ENCODE measurements around the gene C19orf38.
A peak's percentile ranks its signal among the peaks of the same experiment; 100 is the strongest.
"Not testable (repeated sequence)": the region's sequence is repeated elsewhere in the genome, so short reads cannot be mapped to it uniquely, and the experiment has no call there.

C19orf38 gene

DNA sequence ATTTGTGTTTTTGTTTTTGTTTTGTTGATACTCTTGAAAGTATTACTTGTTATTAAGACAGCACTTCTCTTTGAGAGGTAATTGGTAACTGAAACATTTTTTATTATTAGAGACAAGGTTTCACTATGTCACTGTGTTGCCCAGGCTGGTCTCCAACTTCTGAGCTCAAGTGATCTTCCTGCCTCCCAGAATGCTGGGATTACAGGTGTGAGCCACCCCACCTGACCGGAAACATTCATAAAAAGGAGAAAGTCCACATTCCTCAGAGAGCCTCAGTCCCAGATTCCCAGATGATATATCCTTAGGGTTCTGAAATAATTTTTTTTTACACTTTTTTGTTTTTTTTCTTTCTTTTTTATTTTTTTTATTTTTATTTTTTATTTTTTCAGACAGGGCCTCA, 25.8 kb downstream of the C19orf38 start:
- Histone ChIP-seq H3K9me3 (ENCODE audit: insufficient read depth, low read depth, low read length) (no peaks in the 10 kb centered on the region), H3K9me2 (replicated peaks; ENCODE audit: low read depth, low read length) (no peaks in the 10 kb centered on the region), H3K27me3 (ENCODE audit: insufficient read depth, low read length, poor library complexity, severe bottlenecking) (no peaks in the 10 kb centered on the region), H3K4me1 (ENCODE audit: insufficient read depth, low read length, poor library complexity, severe bottlenecking) (peaks cover 15% of the 10 kb centered on the region), H3K9ac (ENCODE audit: low read depth, low read length, poor library complexity, severe bottlenecking) (no peak overlapping the region), H3F3A (ENCODE audit: low read depth) (no peaks in the 10 kb centered on the region), H4K20me1 (ENCODE audit: insufficient read depth, low read length, poor library complexity, severe bottlenecking) (peaks cover 12% of the 10 kb centered on the region), H3K79me2 (ENCODE audit: insufficient read depth, low read length) (peaks cover 63% of the 10 kb centered on the region), H3K4me3 (ENCODE audit: low read length, poor library complexity, severe bottlenecking) (no peak overlapping the region), H2AFZ (ENCODE audit: low read length) (no peak overlapping the region), H3K4me2 (ENCODE audit: low read depth, low read length, poor library complexity, severe bottlenecking) (peak overlapping the region; percentile 42), H3K36me3 (ENCODE audit: insufficient read depth, low read length) (no peaks in the 10 kb centered on the region)
- TF ChIP-seq, protein P1, sequence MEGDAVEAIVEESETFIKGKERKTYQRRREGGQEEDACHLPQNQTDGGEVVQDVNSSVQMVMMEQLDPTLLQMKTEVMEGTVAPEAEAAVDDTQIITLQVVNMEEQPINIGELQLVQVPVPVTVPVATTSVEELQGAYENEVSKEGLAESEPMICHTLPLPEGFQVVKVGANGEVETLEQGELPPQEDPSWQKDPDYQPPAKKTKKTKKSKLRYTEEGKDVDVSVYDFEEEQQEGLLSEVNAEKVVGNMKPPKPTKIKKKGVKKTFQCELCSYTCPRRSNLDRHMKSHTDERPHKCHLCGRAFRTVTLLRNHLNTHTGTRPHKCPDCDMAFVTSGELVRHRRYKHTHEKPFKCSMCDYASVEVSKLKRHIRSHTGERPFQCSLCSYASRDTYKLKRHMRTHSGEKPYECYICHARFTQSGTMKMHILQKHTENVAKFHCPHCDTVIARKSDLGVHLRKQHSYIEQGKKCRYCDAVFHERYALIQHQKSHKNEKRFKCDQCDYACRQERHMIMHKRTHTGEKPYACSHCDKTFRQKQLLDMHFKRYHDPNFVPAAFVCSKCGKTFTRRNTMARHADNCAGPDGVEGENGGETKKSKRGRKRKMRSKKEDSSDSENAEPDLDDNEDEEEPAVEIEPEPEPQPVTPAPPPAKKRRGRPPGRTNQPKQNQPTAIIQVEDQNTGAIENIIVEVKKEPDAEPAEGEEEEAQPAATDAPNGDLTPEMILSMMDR (conservative IDR thresholded peaks at IDR 0.05; ENCODE audit: low read length), result no peak
- TF ChIP-seq EZH2phosphoT487 (IDR thresholded peaks at IDR 0.05; ENCODE audit: borderline replicate concordance), result no peak

DNA sequence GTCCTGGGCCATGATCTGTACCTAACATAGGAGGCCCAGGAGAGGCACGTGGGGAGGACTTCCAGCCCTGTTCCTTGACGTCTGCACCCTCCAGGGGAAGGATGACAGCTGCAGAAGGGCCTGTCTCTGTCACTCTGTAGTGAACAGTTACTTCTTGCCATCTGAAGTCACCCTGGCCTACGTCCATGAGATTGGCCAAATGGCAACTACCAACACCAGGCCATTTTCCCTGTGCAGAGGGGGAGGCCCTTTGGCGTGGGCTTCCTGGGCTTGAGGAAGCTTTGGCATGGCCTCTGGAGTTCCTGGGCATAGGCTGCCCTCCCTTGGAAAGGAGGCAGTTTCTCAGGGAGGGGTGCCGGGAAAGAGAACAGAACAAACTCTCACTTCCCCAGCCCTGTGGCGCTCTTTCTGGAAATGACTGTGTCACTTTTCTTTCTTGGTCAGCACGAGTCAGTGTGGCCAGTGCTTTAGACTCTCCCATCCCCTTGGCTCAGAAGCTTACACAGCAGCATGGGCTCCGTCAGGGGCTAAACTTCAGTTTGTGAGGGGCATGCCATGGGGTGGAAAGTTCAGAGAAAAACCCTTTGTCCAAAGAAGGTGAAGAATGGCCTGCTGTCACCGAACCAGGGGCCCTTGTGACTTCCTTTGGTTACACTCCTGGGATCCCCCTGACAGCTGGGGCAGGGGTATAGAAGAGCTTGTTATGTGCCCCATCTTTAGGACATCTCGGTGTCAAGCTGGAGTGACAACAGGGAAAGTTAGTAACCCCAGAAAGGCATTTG, 28.4 kb downstream of the C19orf38 start:
- H3K79me2 ChIP-seq (ENCODE audit: insufficient read depth, low read length), result peaks cover 86% of the 10 kb centered on the region
- no peaks in the 10 kb centered on the region for H3F3A ChIP-seq (ENCODE audit: low read depth)
- H3K4me3 ChIP-seq (ENCODE audit: low read length, poor library complexity, severe bottlenecking), result no peak overlapping the region
- TF ChIP-seq EZH2phosphoT487 (IDR thresholded peaks at IDR 0.05; ENCODE audit: borderline replicate concordance), result no peak
- TF ChIP-seq, protein P1 (conservative IDR thresholded peaks at IDR 0.05; ENCODE audit: low read length), result no peak
- no peaks in the 10 kb centered on the region for H3K9me2 ChIP-seq (replicated peaks; ENCODE audit: low read depth, low read length)
- peak overlapping the region; percentile 51 for H3K4me2 ChIP-seq (ENCODE audit: low read depth, low read length, poor library complexity, severe bottlenecking)
- H3K4me1 ChIP-seq (ENCODE audit: insufficient read depth, low read length, poor library complexity, severe bottlenecking), result peaks cover 15% of the 10 kb centered on the region
- no peaks in the 10 kb centered on the region for H3K9me3 ChIP-seq (ENCODE audit: insufficient read depth, low read depth, low read length)
- H3K36me3 ChIP-seq (ENCODE audit: insufficient read depth, low read length), result no peaks in the 10 kb centered on the region
- no peak overlapping the region for H2AFZ ChIP-seq (ENCODE audit: low read length)
- H3K9ac ChIP-seq (ENCODE audit: low read depth, low read length, poor library complexity, severe bottlenecking), result peak overlapping the region; percentile 24
- H3K27me3 ChIP-seq (ENCODE audit: insufficient read depth, low read length, poor library complexity, severe bottlenecking), result no peaks in the 10 kb centered on the region
- H4K20me1 ChIP-seq (ENCODE audit: insufficient read depth, low read length, poor library complexity, severe bottlenecking), result peaks cover 15% of the 10 kb centered on the region

DNA sequence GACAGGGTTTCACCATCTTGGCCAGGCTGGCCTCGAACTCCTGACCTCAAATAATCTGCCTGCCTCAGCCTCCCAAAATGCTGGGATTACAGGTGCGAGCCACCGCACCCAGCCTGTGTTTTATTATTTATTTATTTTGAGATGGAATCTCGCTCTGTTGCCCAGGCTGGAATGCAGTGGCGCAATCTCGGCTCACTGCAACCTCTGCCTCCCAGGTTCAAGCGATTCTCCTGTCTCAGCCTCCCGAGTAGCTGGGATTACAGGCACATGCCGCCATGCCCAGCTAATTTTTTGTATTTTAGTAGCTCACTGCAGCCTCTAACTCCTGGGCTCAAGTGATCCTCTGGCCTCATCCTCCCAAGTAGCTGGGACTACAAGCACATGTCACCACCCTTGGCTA, 29.4 kb downstream of the C19orf38 start:
- not testable (repeated sequence) for H3K4me3 ChIP-seq (ENCODE audit: low read length, poor library complexity, severe bottlenecking); H3K27me3 ChIP-seq (ENCODE audit: insufficient read depth, low read length, poor library complexity, severe bottlenecking); H3K36me3 ChIP-seq (ENCODE audit: insufficient read depth, low read length); H2AFZ ChIP-seq (ENCODE audit: low read length); H3K9ac ChIP-seq (ENCODE audit: low read depth, low read length, poor library complexity, severe bottlenecking); H3K9me3 ChIP-seq (ENCODE audit: insufficient read depth, low read depth, low read length); H3K9me2 ChIP-seq (replicated peaks; ENCODE audit: low read depth, low read length); H3F3A ChIP-seq (ENCODE audit: low read depth)
- Histone ChIP-seq H3K4me2 (ENCODE audit: low read depth, low read length, poor library complexity, severe bottlenecking) (peak overlapping the region; percentile 37), H3K4me1 (ENCODE audit: insufficient read depth, low read length, poor library complexity, severe bottlenecking) (peaks cover 11% of the 10 kb centered on the region), H4K20me1 (ENCODE audit: insufficient read depth, low read length, poor library complexity, severe bottlenecking) (peaks cover 12% of the 10 kb centered on the region), H3K79me2 (ENCODE audit: insufficient read depth, low read length) (peaks cover 84% of the 10 kb centered on the region)

GRCh38 chr19:10878253-10878652, 30.0 kb downstream of the C19orf38 start:
- no peaks in the 10 kb centered on the region for H3F3A ChIP-seq (ENCODE audit: low read depth)
- H3K4me1 ChIP-seq (ENCODE audit: insufficient read depth, low read length, poor library complexity, severe bottlenecking), result peaks cover 4% of the 10 kb centered on the region
- H3K9me3 ChIP-seq (ENCODE audit: insufficient read depth, low read depth, low read length), result no peaks in the 10 kb centered on the region
- H3K27me3 ChIP-seq (ENCODE audit: insufficient read depth, low read length, poor library complexity, severe bottlenecking), result no peaks in the 10 kb centered on the region
- no peak overlapping the region for H3K9ac ChIP-seq (ENCODE audit: low read depth, low read length, poor library complexity, severe bottlenecking)
- peak overlapping the region; percentile 37 for H3K4me2 ChIP-seq (ENCODE audit: low read depth, low read length, poor library complexity, severe bottlenecking)
- peaks cover 82% of the 10 kb centered on the region for H3K79me2 ChIP-seq (ENCODE audit: insufficient read depth, low read length)
- H3K9me2 ChIP-seq (replicated peaks; ENCODE audit: low read depth, low read length), result no peaks in the 10 kb centered on the region
- peaks cover 9% of the 10 kb centered on the region for H4K20me1 ChIP-seq (ENCODE audit: insufficient read depth, low read length, poor library complexity, severe bottlenecking)
- TF ChIP-seq, protein P1 (conservative IDR thresholded peaks at IDR 0.05; ENCODE audit: low read length), result no peak
- TF ChIP-seq EZH2phosphoT487 (IDR thresholded peaks at IDR 0.05; ENCODE audit: borderline replicate concordance), result no peak
- H3K4me3 ChIP-seq (ENCODE audit: low read length, poor library complexity, severe bottlenecking), result no peak overlapping the region
- no peak overlapping the region for H2AFZ ChIP-seq (ENCODE audit: low read length)
- H3K36me3 ChIP-seq (ENCODE audit: insufficient read depth, low read length), result no peaks in the 10 kb centered on the region

All from Loucy (cell line).